CD4-positive, alpha-beta T cell (primary cell): ENCODE results near the gene OR3A1. TPM values are rescaled to one million over a fixed set of nuclear protein-coding genes. Genes with fewer than 3 reads are reported as not detected.
"Not testable (repeated sequence)": the region's sequence is repeated elsewhere in the genome, so short reads cannot be mapped to it uniquely, and the experiment has no call there.

Experiments
- ATAC-seq: fragments of 200-7000 bp; cut with Tn5 transposase; one replicate; pipeline ENCODE4 v1.10.0; 2022; ENCODE audit warnings: mild to moderate bottlenecking; ENCODE audit not compliant: poor library complexity
- CTCF ChIA-PET: fragments of 350-600 bp; sonication (Branson Sonifier 250); formaldehyde crosslinking; loops from one replicate; lab custom pipeline; 2021; ENCODE audit warnings: antibody characterized with exemption, inconsistent platforms; lab: Charles Lee
- POLR2A ChIA-PET: fragments of 350-600 bp; sonication (Branson Sonifier 250); formaldehyde crosslinking; loops from one replicate; lab custom pipeline; 2021; ENCODE audit warnings: antibody characterized with exemption, inconsistent platforms; lab: Charles Lee
- DNase-seq, 14 experiments: peaks; one replicate each; pipeline ENCODE4 v3.0.0-alpha.2; 2013 to 2020; ENCODE audit warnings: mixed read lengths in 2 of 14
- H3K27ac ChIP-seq, 2 donors: one replicate each; pipeline versions ENCODE4 v1.5.1 to v1.7.0; 2013; ENCODE audit warnings: low read length in 2 of 2, low read depth in 1 of 2, mild to moderate bottlenecking in 1 of 2
- H3K27me3 ChIP-seq, 2 experiments: 1 replicate in 1 of 2; 2 replicates in 1 of 2; pipeline versions ENCODE4 v1.6.1 to v1.7.0; 2013; ENCODE audit warnings: low read length in 2 of 2, control low read depth in 1 of 2, mild to moderate bottlenecking in 1 of 2, moderate library complexity in 1 of 2; ENCODE audit not compliant: insufficient read depth in 2 of 2, control insufficient read depth in 1 of 2
- H3K36me3 ChIP-seq: one replicate; pipeline ENCODE4 v1.6.1; 2013; ENCODE audit warnings: low read length, control low read depth; ENCODE audit not compliant: insufficient read depth
- H3K4me1 ChIP-seq: one replicate; pipeline ENCODE4 v1.6.1; 2013; ENCODE audit warnings: low read length, control low read depth; ENCODE audit not compliant: insufficient read depth
- H3K4me3 ChIP-seq: one replicate; pipeline ENCODE4 v1.5.1; 2013; ENCODE audit warnings: mild to moderate bottlenecking, low read length, moderate library complexity
- H3K9me3 ChIP-seq, 2 experiments: 1 replicate in 1 of 2; 2 replicates in 1 of 2; pipeline versions ENCODE4 v1.6.1 to v1.7.0; 2013; ENCODE audit warnings: low read length in 2 of 2, mild to moderate bottlenecking in 2 of 2, control low read depth in 1 of 2, moderate library complexity in 1 of 2; ENCODE audit not compliant: control insufficient read depth in 1 of 2, insufficient read depth in 1 of 2
- H3K27ac Mint-ChIP-seq: one replicate; pipeline ENCODE4 v1.8.0; 2020; ENCODE audit warnings: mixed read lengths
- H3K27me3 Mint-ChIP-seq: one replicate; pipeline ENCODE4 v1.8.0; 2021; ENCODE audit warnings: mixed read lengths
- H3K36me3 Mint-ChIP-seq: one replicate; pipeline ENCODE4 v1.8.0; 2021; ENCODE audit warnings: low read depth, mixed read lengths
- H3K4me1 Mint-ChIP-seq: one replicate; pipeline ENCODE4 v1.8.0; 2021; ENCODE audit warnings: low read depth, mixed read lengths
- H3K4me3 Mint-ChIP-seq: one replicate; pipeline ENCODE4 v1.8.0; 2020; ENCODE audit warnings: mild to moderate bottlenecking, mixed read lengths
- H3K9me3 Mint-ChIP-seq: one replicate; pipeline ENCODE4 v1.8.0; 2020; ENCODE audit warnings: mixed read lengths
- CTCF ChIP-seq: fragments of 200-600 bp; IDR thresholded peaks from one replicate; pipeline ENCODE4 v1.8.0; 2022; ENCODE audit warnings: antibody characterized with exemption, mild to moderate bottlenecking
- intact Hi-C, 2 experiments: fragments of 100-400 bp; cut with DNase I in 1 of 2; cut with micrococcal nuclease in 1 of 2; formaldehyde crosslinking; loops; one replicate each; pipeline versions ENCODE4 v1.15.1 to v1.9.0; 2023 to 2025; cut with DNase I, micrococcal nuclease
- total RNA-seq, 174 experiments: library from RNA in 2 of 174; stranded (reverse) in 2 of 174; gene quantifications; one replicate each; pipeline ENCODE4 v1.2.3 and lab custom pipeline; 2021 to 2026

OR3A1 gene
- total RNA-seq, 2 experiments from 2014 or later = 0.22 to 0.41 TPM

DNA sequence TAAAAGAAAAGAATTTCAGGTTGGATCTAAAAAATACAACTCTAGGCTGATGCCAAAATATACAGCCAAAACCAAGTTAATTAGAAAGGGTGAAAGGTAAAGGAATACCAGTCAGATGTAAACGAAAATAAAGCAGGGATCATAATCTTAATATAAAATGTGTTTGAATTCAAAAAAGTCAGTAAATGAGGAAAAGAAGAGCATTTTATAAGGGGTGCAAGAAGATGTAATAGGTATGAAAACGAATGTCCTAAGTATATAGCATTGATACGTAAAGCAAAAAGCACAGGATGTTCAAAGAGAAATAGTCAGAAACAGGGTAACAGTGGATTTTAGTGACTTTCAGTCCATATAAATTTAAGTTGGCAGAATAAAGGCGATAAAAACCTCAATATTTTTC is 2.5 kb downstream of the OR3A1 start:
- Mint-ChIP-seq H3K9me3 (peaks cover 2% of the 10 kb centered on the region), H3K4me1 (no peaks in the 10 kb centered on the region), H3K27ac (no peak overlapping the region), H3K4me3 (no peak overlapping the region), H3K27me3 (peaks cover 13% of the 10 kb centered on the region), H3K36me3 (no peaks in the 10 kb centered on the region)
- H3K36me3 ChIP-seq = no peaks in the 10 kb centered on the region
- TF ChIP-seq CTCF = no peak
- peaks cover 6% of the 10 kb centered on the region in 2 experiments for H3K9me3 ChIP-seq
- CTCF ChIA-PET = no interaction called here
- ATAC-seq (no peak), DNase-seq (no peak)
- intact Hi-C loops = no loop called here
- POLR2A ChIA-PET = no interaction called here
- H3K27me3 ChIP-seq = peaks cover 4 to 7% of the 10 kb centered on the region in 2 experiments
- H3K4me3 ChIP-seq = no peak overlapping the region
- no peaks in the 10 kb centered on the region for H3K4me1 ChIP-seq
- no peak overlapping the region for H3K27ac ChIP-seq

GRCh38 chr17:3293548-3293947 is 4.6 kb downstream of the OR3A1 start:
- intact Hi-C loops = not testable (repeated sequence)

GRCh38 chr17:3282901-3283300 is 15.3 kb downstream of the OR3A1 start:
- CTCF ChIA-PET = no interaction called here
- Mint-ChIP-seq H3K36me3 (peaks cover 4% of the 10 kb centered on the region), H3K4me1 (no peaks in the 10 kb centered on the region), H3K4me3 (no peak overlapping the region), H3K27me3 (peaks cover 7% of the 10 kb centered on the region), H3K9me3 (no peaks in the 10 kb centered on the region), H3K27ac (no peak overlapping the region)
- ATAC-seq = no peak
- no peaks in the 10 kb centered on the region for H3K9me3 ChIP-seq
- H3K36me3 ChIP-seq = no peaks in the 10 kb centered on the region
- intact Hi-C loops = loop anchor here in 1 of 2 experiments (10.0 kb wide), 1 partner anchor 132 kb away; the partner anchor contains the start of gene OR3A3
- no peaks in the 10 kb centered on the region for H3K27me3 ChIP-seq
- no peak overlapping the region for H3K4me3 ChIP-seq
- H3K4me1 ChIP-seq = no peaks in the 10 kb centered on the region
- DNase-seq = no peak
- no peak for TF ChIP-seq CTCF
- no peak overlapping the region for H3K27ac ChIP-seq
- POLR2A ChIA-PET = no interaction called here

More at GRCh38 chr17:3293548-3293947, 4.6 kb downstream of the OR3A1 start:
- H3K4me1 ChIP-seq, H3K4me3 ChIP-seq, H3K36me3 Mint-ChIP-seq, H3K27ac Mint-ChIP-seq, ATAC-seq, H3K4me1 Mint-ChIP-seq, DNase-seq, H3K36me3 ChIP-seq, H3K9me3 Mint-ChIP-seq, POLR2A ChIA-PET, H3K4me3 Mint-ChIP-seq, H3K27ac ChIP-seq, CTCF ChIA-PET, H3K9me3 ChIP-seq: not testable (repeated sequence)
- peaks cover 31% of the 10 kb centered on the region for H3K27me3 Mint-ChIP-seq
- H3K27me3 ChIP-seq = peaks cover 7 to 11% of the 10 kb centered on the region in 2 experiments

DNA sequence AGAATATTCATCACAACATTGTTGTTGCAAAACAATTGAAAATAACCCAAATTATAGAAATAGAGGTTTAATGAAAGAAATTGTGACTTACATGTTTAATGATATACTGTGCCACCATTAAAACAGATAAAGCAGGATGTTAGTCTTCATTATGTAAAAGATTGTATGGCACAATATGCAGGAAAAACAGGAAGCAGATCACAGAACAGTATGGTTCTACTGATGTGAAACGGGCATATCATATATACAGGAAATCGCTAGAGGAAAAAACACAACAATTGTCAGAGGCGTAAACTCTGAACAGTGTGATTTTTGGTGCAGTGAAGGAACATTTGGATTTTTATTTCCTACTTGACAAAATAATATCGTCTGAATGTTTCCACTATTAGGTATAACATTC is 22.0 kb downstream of the OR3A1 start:
- CTCF ChIA-PET = no interaction called here

More for the DNA sequence above, 22.0 kb downstream of the OR3A1 start:
- no peaks in the 10 kb centered on the region for H3K27me3 ChIP-seq
- ATAC-seq (no peak), DNase-seq (no peak)
- no peak overlapping the region for H3K27ac ChIP-seq
- no peaks in the 10 kb centered on the region for H3K36me3 ChIP-seq
- no peaks in the 10 kb centered on the region for H3K4me1 ChIP-seq
- Mint-ChIP-seq H3K36me3 (peaks cover 4% of the 10 kb centered on the region), H3K27ac (no peak overlapping the region), H3K27me3 (peaks cover 10% of the 10 kb centered on the region), H3K4me1 (no peaks in the 10 kb centered on the region), H3K4me3 (no peak overlapping the region), H3K9me3 (peaks cover 13% of the 10 kb centered on the region)
- POLR2A ChIA-PET = no interaction called here
- peaks cover 0 to 10% of the 10 kb centered on the region in 2 experiments for H3K9me3 ChIP-seq
- TF ChIP-seq CTCF = no peak
- H3K4me3 ChIP-seq = no peak overlapping the region
- intact Hi-C loops = no loop called here
